Coronary artery (tissue), 2 donors: ENCODE measurements around the gene LRRC4C.

Experiments
- DNase-seq: peaks from one replicate; pipeline ENCODE4 v3.0.0-alpha.2; 2017; ENCODE audit warnings: low spot score
- H3K27ac ChIP-seq, 2 donors: fragments of 200-600 bp; sonication (generic); one replicate each; pipeline ENCODE4 v1.5.1; 2016 to 2019
- H3K4me3 ChIP-seq: fragments of 200-600 bp; sonication (generic); 2 replicates; pipeline ENCODE4 v1.5.1; 2016; ENCODE audit warnings: mild to moderate bottlenecking, moderate library complexity
- CTCF ChIP-seq: fragments of 200-600 bp; sonication (generic); IDR thresholded peaks from one replicate; pipeline ENCODE4 v1.5.1; 2019; ENCODE audit warnings: antibody characterized with exemption

The LRRC4C gene

GRCh38 chr11:41003339-41004282 is 455.8 kb downstream of the LRRC4C start:
- DNase-seq, result no peak
- Histone ChIP-seq H3K4me3 (no peak overlapping the region), H3K27ac (no peak overlapping the region)
- TF ChIP-seq CTCF, result no peak

- no peak for TF ChIP-seq CTCF
- no peak for DNase-seq
- H3K27ac ChIP-seq, result no peak overlapping the region
- no peak overlapping the region for H3K4me3 ChIP-seq
These were observed 460.5 kb downstream of the LRRC4C start for GRCh38 chr11:40998920-40999319.

GRCh38 chr11:40987776-40988435 is 471.5 kb downstream of the LRRC4C start:
- TF ChIP-seq CTCF, result no peak
- Histone ChIP-seq H3K27ac (no peak overlapping the region), H3K4me3 (no peak overlapping the region)
- DNase-seq, result no peak

GRCh38 chr11:40986320-40986719 is 473.1 kb downstream of the LRRC4C start:
- Histone ChIP-seq H3K27ac (no peak overlapping the region), H3K4me3 (no peak overlapping the region)
- TF ChIP-seq CTCF, result no peak
- DNase-seq, result no peak

GRCh38 chr11:40975076-40975475 is 484.4 kb downstream of the LRRC4C start:
- Histone ChIP-seq H3K4me3 (no peak overlapping the region), H3K27ac (no peak overlapping the region)
- DNase-seq, result no peak
- no peak for TF ChIP-seq CTCF

- Histone ChIP-seq H3K27ac (no peak overlapping the region), H3K4me3 (no peak overlapping the region)
- DNase-seq, result no peak
- no peak for TF ChIP-seq CTCF
These were observed 485.2 kb downstream of the LRRC4C start for GRCh38 chr11:40974186-40974795.
